HG02884 (cell line): ENCODE data around the gene BSCL2.
"Not testable (repeated sequence)": the region's sequence is repeated elsewhere in the genome, so short reads cannot be mapped to it uniquely, and the experiment has no call there.

Experiments
- ATAC-seq: cut with Tn5 transposase; IDR thresholded peaks from one replicate; pipeline ENCODE4 v1.9.1; 2021; ENCODE audit warnings: mild to moderate bottlenecking, moderate library complexity; ENCODE audit not compliant: unreplicated experiment

The BSCL2 gene

GRCh38 chr11:62688491-62688890 lies 18.7 kb downstream of the BSCL2 start:
- ATAC-seq = no peak

GRCh38 chr11:62687508-62688396 lies 19.5 kb downstream of the BSCL2 start:
- no peak for ATAC-seq

- no peak for ATAC-seq
These were observed 24.7 kb downstream of the BSCL2 start for GRCh38 chr11:62682518-62682917.

GRCh38 chr11:62680825-62681240 lies 26.4 kb downstream of the BSCL2 start:
- no peak for ATAC-seq

- ATAC-seq = peak; percentile 69
These were observed 28.2 kb downstream of the BSCL2 start, which contains the start of gene UBXN1 for GRCh38 chr11:62678770-62679696. UBXN1 (minus strand) TSS chr11:62679073; CDS start chr11:62678923, 150 bp downstream.

- no peak for ATAC-seq
These were observed 28.8 kb downstream of the BSCL2 start for GRCh38 chr11:62678433-62678769.

GRCh38 chr11:62677714-62678113 lies 29.5 kb downstream of the BSCL2 start:
- ATAC-seq = no peak

- no peak for ATAC-seq
These were observed 30.1 kb downstream of the BSCL2 start for GRCh38 chr11:62677156-62677555.

GRCh38 chr11:62676698-62677097 lies 30.5 kb downstream of the BSCL2 start:
- ATAC-seq = no peak

GRCh38 chr11:62675415-62675814 lies 31.8 kb downstream of the BSCL2 start:
- not testable (repeated sequence) for ATAC-seq

- ATAC-seq = no peak
These were observed 34.1 kb downstream of the BSCL2 start for GRCh38 chr11:62673196-62673525.

GRCh38 chr11:62671608-62672389 lies 35.4 kb downstream of the BSCL2 start, which contains the start of the genes LBHD1 and UQCC3:
LBHD1 (minus strand) TSS chr11:62672267; CDS start chr11:62670031, 2,236 bp downstream.
UQCC3 (plus strand) TSS chr11:62671673; CDS start chr11:62671746, 73 bp downstream.
- peak; percentile 59 for ATAC-seq

GRCh38 chr11:62671236-62671607 lies 36.0 kb downstream of the BSCL2 start:
- ATAC-seq = no peak

GRCh38 chr11:62669420-62670161 lies 37.6 kb downstream of the BSCL2 start:
- no peak for ATAC-seq

GRCh38 chr11:62667460-62667859 lies 39.8 kb downstream of the BSCL2 start:
- ATAC-seq = no peak

- no peak for ATAC-seq
These were observed 40.8 kb downstream of the BSCL2 start for GRCh38 chr11:62666259-62666926.

- peak; percentile 14 for ATAC-seq
These were observed 41.5 kb downstream of the BSCL2 start for GRCh38 chr11:62665599-62666258.

GRCh38 chr11:62665075-62665598 lies 42.1 kb downstream of the BSCL2 start, which contains the start of the genes C11orf98 and CSKMT:
C11orf98 (minus strand) TSS chr11:62665210; CDS start chr11:62665169, 41 bp downstream.
CSKMT (plus strand) TSS chr11:62665312; CDS start chr11:62665880, 568 bp downstream.
- ATAC-seq = peak; percentile 74
